SK-N-SH (cell line): ENCODE results near the gene MAT2A. TPM values are rescaled to one million over a fixed set of nuclear protein-coding genes. Genes with fewer than 3 reads are reported as not detected.

Experiments used
- CTCF ChIA-PET: fragments of 300-600, 350-600 bp; formaldehyde crosslinking; extraction: SDS; loops from one replicate; lab custom pipeline; 2021; lab: Yijun Ruan, JAX
- POLR2A ChIA-PET: fragments of 350-600 bp; sonication (Branson Sonifier 250); formaldehyde crosslinking; extraction: SDS; loops from one replicate; lab custom pipeline; 2020; ENCODE audit warnings: antibody characterized with exemption, inconsistent platforms; lab: Yijun Ruan, JAX
- DNase-seq: peaks from one replicate; pipeline ENCODE4 v3.0.0; 2012
- H2AFZ ChIP-seq: fragments of 200-600 bp; sonication (generic); 2 replicates; pipeline ENCODE4 v1.8.1; 2016; ENCODE audit warnings: antibody characterized with exemption, mild to moderate bottlenecking, low read depth
- H3F3A ChIP-seq: fragments of 200-600 bp; sonication (generic); replicated peaks from 2 replicates; pipeline ENCODE3; 2016; ENCODE audit warnings: antibody characterized with exemption, mild to moderate bottlenecking; ENCODE audit not compliant: insufficient read depth
- H3K27ac ChIP-seq, 2 experiments: fragments of 200-500 bp in 1 of 2; fragments of 200-600 bp in 1 of 2; sonication (Bioruptor generic) in 1 of 2; sonication (generic), shearing (Covaris generic) in 1 of 2; 2 replicates each; pipeline versions ENCODE4 v1.5.1 to v1.6.1; 2014 to 2016; ENCODE audit warnings: low read depth in 2 of 2, inconsistent platforms in 1 of 2, low read length in 1 of 2, mild to moderate bottlenecking in 1 of 2, mixed read lengths in 1 of 2
- H3K27me3 ChIP-seq: fragments of 200-600 bp; sonication (generic), shearing (Covaris generic); 2 replicates; pipeline ENCODE4 v1.6.1; 2016; ENCODE audit warnings: mixed run types; ENCODE audit not compliant: insufficient read depth
- H3K36me3 ChIP-seq, 2 experiments: fragments of 200-500 bp in 1 of 2; fragments of 200-600 bp in 1 of 2; sonication (Bioruptor generic) in 1 of 2; sonication (generic) in 1 of 2; replicated peaks in 1 of 2; 2 replicates each; pipeline versions ENCODE3 to v1.5.1; 2014 to 2016; ENCODE audit warnings: low read length in 1 of 2, mild to moderate bottlenecking in 1 of 2; ENCODE audit not compliant: insufficient read depth in 2 of 2, control insufficient read depth in 1 of 2
- H3K4me1 ChIP-seq, 2 experiments: fragments of 200-500 bp in 1 of 2; fragments of 200-600 bp in 1 of 2; sonication (Bioruptor generic) in 1 of 2; sonication (generic), shearing (Covaris generic) in 1 of 2; 2 replicates each; pipeline versions ENCODE4 v1.5.1 to v1.6.1; 2014 to 2016; ENCODE audit warnings: low read depth in 1 of 2, low read length in 1 of 2, mixed run types in 1 of 2; ENCODE audit not compliant: insufficient read depth in 2 of 2, control insufficient read depth in 1 of 2
- H3K4me2 ChIP-seq: fragments of 200-600 bp; sonication (generic), shearing (Covaris generic); 2 replicates; pipeline ENCODE4 v1.6.1; 2017; ENCODE audit warnings: mixed run types
- H3K4me3 ChIP-seq, 2 experiments: fragments of 200-500 bp in 1 of 2; fragments of 200-600 bp in 1 of 2; sonication (Bioruptor generic) in 1 of 2; sonication (generic), shearing (Covaris generic) in 1 of 2; 2 replicates each; pipeline versions ENCODE4 v1.5.1 to v1.8.1; 2014 to 2016; ENCODE audit warnings: low read depth in 2 of 2, inconsistent platforms in 1 of 2, low read length in 1 of 2, mild to moderate bottlenecking in 1 of 2, mixed read lengths in 1 of 2, moderate library complexity in 1 of 2
- H3K79me2 ChIP-seq: fragments of 200-600 bp; sonication (generic); 2 replicates; pipeline ENCODE4 v1.8.1; 2017; ENCODE audit warnings: mild to moderate bottlenecking; ENCODE audit not compliant: insufficient read depth
- H3K9ac ChIP-seq: fragments of 200-600 bp; sonication (generic); 2 replicates; pipeline ENCODE4 v1.6.1; 2017; ENCODE audit warnings: mixed run types
- H3K9me2 ChIP-seq: fragments of 200-600 bp; sonication (generic); 2 replicates; pipeline ENCODE4 v1.6.1; 2017; ENCODE audit warnings: mixed run types
- H3K9me3 ChIP-seq: fragments of 200-600 bp; sonication (generic); 2 replicates; pipeline ENCODE4 v1.6.1; 2017; ENCODE audit warnings: mixed run types, mild to moderate bottlenecking, moderate library complexity
- H4K20me1 ChIP-seq: fragments of 200-600 bp; sonication (generic); 2 replicates; pipeline ENCODE4 v1.6.1; 2017; ENCODE audit warnings: mild to moderate bottlenecking, mixed run types; ENCODE audit not compliant: insufficient read depth
- CHD2 ChIP-seq: fragments of 150-350 bp; IDR thresholded peaks from 2 replicates; pipeline ENCODE4 v1.6.1; 2018; ENCODE audit warnings: low read length; ENCODE audit not compliant: partially characterized antibody
- ELF1 ChIP-seq: IDR thresholded peaks from 2 replicates; pipeline ENCODE4 v1.4.0; 2012
- EZH2phosphoT487 ChIP-seq: fragments of 200-600 bp; sonication (generic); IDR thresholded peaks from 2 replicates; pipeline ENCODE4 v1.6.1; 2017; ENCODE audit warnings: low read depth, mixed run types, mild to moderate bottlenecking, antibody characterized with exemption, moderate library complexity, borderline replicate concordance
- FOSL2 ChIP-seq: IDR thresholded peaks from 2 replicates; pipeline ENCODE4 v1.4.0; 2012; ENCODE audit warnings: low read depth, mild to moderate bottlenecking, moderate library complexity, borderline replicate concordance
- FOXJ3 ChIP-seq: sonication (generic); formaldehyde crosslinking; IDR thresholded peaks from 2 replicates; pipeline ENCODE4 v1.5.1; 2020; ENCODE audit warnings: mild to moderate bottlenecking, missing genetic modification reagents
- GABPA ChIP-seq: IDR thresholded peaks from 2 replicates; pipeline ENCODE4 v1.4.0; 2012; ENCODE audit warnings: low read depth, mild to moderate bottlenecking
- GATA2 ChIP-seq: sonication (generic); formaldehyde crosslinking; IDR thresholded peaks from 2 replicates; pipeline ENCODE4 v1.5.0; 2020; ENCODE audit warnings: mild to moderate bottlenecking, missing genetic modification reagents
- JUND ChIP-seq: IDR thresholded peaks from 2 replicates; pipeline ENCODE4 v1.4.0; 2012
- MXI1 ChIP-seq: IDR thresholded peaks from 2 replicates; pipeline ENCODE4 v1.6.1; 2012; ENCODE audit warnings: mild to moderate bottlenecking, low read depth, low read length, improper control_type of control experiment
- POLR2AphosphoS5 ChIP-seq: IDR thresholded peaks from 2 replicates; pipeline ENCODE4 v1.6.1; 2012; ENCODE audit warnings: low read depth, low read length
- RAD21 ChIP-seq: IDR thresholded peaks from 2 replicates; pipeline ENCODE4 v1.6.1; 2012; ENCODE audit warnings: mild to moderate bottlenecking, low read length
- SIN3A ChIP-seq: IDR thresholded peaks from 2 replicates; pipeline ENCODE4 v1.6.1; 2012; ENCODE audit warnings: low read depth, mild to moderate bottlenecking, low read length, moderate library complexity, borderline replicate concordance
- SMC3 ChIP-seq: IDR thresholded peaks from 2 replicates; pipeline ENCODE4 v1.6.1; 2012; ENCODE audit warnings: low read depth, low read length, improper control_type of control experiment
- TEAD4 ChIP-seq: IDR thresholded peaks from 2 replicates; pipeline ENCODE4 v1.4.0; 2012; ENCODE audit warnings: mild to moderate bottlenecking, borderline replicate concordance; ENCODE audit not compliant: insufficient read depth
- YY1 ChIP-seq: IDR thresholded peaks from 2 replicates; pipeline ENCODE4 v1.4.0; 2012; ENCODE audit warnings: low read depth, mild to moderate bottlenecking
- WGBS: methylation state at CpG from one replicate; pipeline ENCODE4 v1.1.6; 2017; ENCODE audit warnings: low lambda C conversion rate; 5-methylcytosine and 5-hydroxymethylcytosine counted together
- polyA plus RNA-seq, 3 experiments: library from polyadenylated mRNA; depleted of rRNA; stranded (reverse); fragments of >200 nt; gene quantifications; 2 replicates each; pipeline ENCODE4 v1.2.3, GENCODE V29; 2012
- TF ChIP-seq, protein P1 (sequence below): IDR thresholded peaks from 2 replicates; pipeline ENCODE4 v1.4.0; 2012; ENCODE audit warnings: low read depth

The MAT2A gene
- polyA plus RNA-seq, 1 of the 3 experiments (the other 2 are of a cell fraction): 187 TPM

DNA sequence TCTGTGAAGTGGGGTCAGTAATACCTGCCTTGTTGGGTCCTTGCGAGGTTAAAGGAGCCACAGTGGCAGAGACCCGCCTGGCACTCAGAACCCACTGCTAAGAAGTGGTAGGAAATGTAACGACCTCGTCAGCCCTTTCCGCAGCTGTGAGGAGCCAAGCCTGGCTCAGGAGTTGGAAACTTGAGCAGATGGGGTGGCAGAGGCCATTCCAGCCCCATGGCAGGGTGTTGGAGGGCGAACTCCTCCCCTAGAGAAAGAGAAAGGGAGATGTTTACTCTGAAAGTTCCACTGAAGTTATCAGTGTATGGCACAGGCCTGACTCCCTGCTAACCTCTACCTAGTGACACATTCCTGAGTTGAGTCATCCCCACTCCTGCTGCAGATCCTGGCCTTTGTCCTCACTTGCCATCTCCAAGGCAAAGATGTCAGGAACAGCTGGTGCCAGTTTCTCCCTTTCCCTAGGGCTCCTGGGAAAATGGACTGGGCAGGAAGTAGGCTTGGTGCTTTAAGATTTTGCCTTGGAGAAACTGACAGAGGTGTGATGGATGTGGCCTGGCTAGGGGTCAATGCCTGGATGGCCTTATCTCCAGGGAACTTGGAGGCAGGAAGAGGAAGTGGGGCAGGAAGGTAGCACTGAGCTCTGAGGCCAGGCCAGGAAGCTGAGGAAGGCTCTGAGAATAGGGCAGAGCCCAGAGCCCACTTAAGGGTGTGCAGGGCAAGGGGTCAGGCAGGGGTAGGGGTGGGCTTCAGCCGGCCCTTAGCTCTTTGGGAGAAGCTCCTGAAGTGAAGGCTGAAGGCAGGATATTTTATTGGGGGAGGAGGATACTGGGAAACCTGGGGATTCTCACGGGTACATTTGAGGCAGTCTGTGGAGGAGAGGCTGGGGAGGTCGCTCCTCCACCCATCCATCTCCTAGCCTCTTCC lies 46.2 kb downstream of the MAT2A start:
- H3K79me2 ChIP-seq: no peaks in the 10 kb centered on the region
- H2AFZ ChIP-seq: peak overlapping the region; percentile 86
- ChIA-PET CTCF (interaction anchor here (0.7 to 1.4 kb wide), 4 partner anchors 10 to 164 kb away, joined by 3 to 5 read pairs (median 4); partner anchors contain the start of gene RNF181), POLR2A (interaction anchor here (0.6 kb wide), 1 partner anchor 14 kb away, joined by 3 read pairs; no protein-coding TSS in a partner anchor)
- no peak overlapping the region for H3K9ac ChIP-seq
- H3F3A ChIP-seq: no peaks in the 10 kb centered on the region
- DNase-seq: peak; percentile 31
- peak overlapping the region in 1 of 2 experiments; percentile 14; a peak in 1 of 4 replicates for H3K27ac ChIP-seq
- H3K4me1 ChIP-seq: peaks cover 10 to 11% of the 10 kb centered on the region in 2 experiments; a peak in 2 of 4 replicates
- no peaks in the 10 kb centered on the region for H4K20me1 ChIP-seq
- no peaks in the 10 kb centered on the region for H3K9me3 ChIP-seq
- no peaks in the 10 kb centered on the region for H3K9me2 ChIP-seq
- no peaks in the 10 kb centered on the region for H3K36me3 ChIP-seq
- TF ChIP-seq MXI1 (no peak), FOSL2 (0 out of 2 replicates have a peak, but pooled peaks have one; percentile 22), EZH2phosphoT487 (no peak), RAD21 (no peak)
- H3K27me3 ChIP-seq: no peaks in the 10 kb centered on the region
- H3K4me3 ChIP-seq: no peak overlapping the region
- peak overlapping the region; percentile 19; the same call in 1 of the 2 replicates for H3K4me2 ChIP-seq
- WGBS: 92% methylated on average over 9 of the region's 9 CpGs

- Histone ChIP-seq H3K4me2 (peak overlapping the region; percentile 19; the same call in 1 of the 2 replicates), H3K4me3 (no peak overlapping the region), H3K79me2 (no peaks in the 10 kb centered on the region), H3K9me2 (no peaks in the 10 kb centered on the region), H3K4me1 (peaks cover 10 to 11% of the 10 kb centered on the region in 2 experiments; a peak in 2 of 4 replicates), H2AFZ (peak overlapping the region; percentile 86), H3K9me3 (no peaks in the 10 kb centered on the region), H3K27ac (peak overlapping the region in 1 of 2 experiments; percentile 14; a peak in 1 of 4 replicates), H3K36me3 (no peaks in the 10 kb centered on the region), H4K20me1 (no peaks in the 10 kb centered on the region), H3F3A (no peaks in the 10 kb centered on the region), H3K27me3 (no peaks in the 10 kb centered on the region), H3K9ac (no peak overlapping the region)
- TF ChIP-seq JUND: peak; percentile 25; the same call in 1 of the 2 replicates
- peak; percentile 47 for TF ChIP-seq FOSL2
- TF ChIP-seq FOXJ3 (CRISPR knock-in tag): no peak
- ChIA-PET POLR2A (no interaction called here), CTCF (interaction anchor here (0.7 to 1.3 kb wide), 3 partner anchors 10 to 52 kb away, joined by 3 to 5 read pairs (median 4); partner anchors contain the start of gene RNF181)
- DNase-seq: no peak
- WGBS: 96% methylated on average over 1 of the region's 1 CpG
These were observed 46.8 kb downstream of the MAT2A start for GRCh38 chr2:85585781-85586105.

- no peak overlapping the region for H3K4me3 ChIP-seq
- 79% methylated on average over 4 of the region's 4 CpGs for WGBS
- H3K9me2 ChIP-seq: no peaks in the 10 kb centered on the region
- no peak for DNase-seq
- POLR2A ChIA-PET: no interaction called here
- H3K79me2 ChIP-seq: no peaks in the 10 kb centered on the region
- no peaks in the 10 kb centered on the region for H3F3A ChIP-seq
- CTCF ChIA-PET: no interaction called here
- no peaks in the 10 kb centered on the region for H3K9me3 ChIP-seq
- H3K9ac ChIP-seq: no peak overlapping the region
- no peak overlapping the region for H3K27ac ChIP-seq
- no peaks in the 10 kb centered on the region for H3K36me3 ChIP-seq
- no peak overlapping the region for H3K4me2 ChIP-seq
- peaks cover 10 to 11% of the 10 kb centered on the region in 2 experiments; a peak in 2 of 4 replicates for H3K4me1 ChIP-seq
- H2AFZ ChIP-seq: no peak overlapping the region
- no peaks in the 10 kb centered on the region for H3K27me3 ChIP-seq
- H4K20me1 ChIP-seq: no peaks in the 10 kb centered on the region
- TF ChIP-seq FOSL2: no peak
- TF ChIP-seq EZH2phosphoT487: no peak
- no peak for TF ChIP-seq MXI1
- TF ChIP-seq POLR2AphosphoS5: no peak
- TF ChIP-seq ELF1: no peak
- no peak for TF ChIP-seq FOXJ3 (CRISPR knock-in tag)
- TF ChIP-seq YY1: no peak
- no peak for TF ChIP-seq SMC3
- TF ChIP-seq, protein P1, sequence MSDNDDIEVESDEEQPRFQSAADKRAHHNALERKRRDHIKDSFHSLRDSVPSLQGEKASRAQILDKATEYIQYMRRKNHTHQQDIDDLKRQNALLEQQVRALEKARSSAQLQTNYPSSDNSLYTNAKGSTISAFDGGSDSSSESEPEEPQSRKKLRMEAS: no peak
- no peak for TF ChIP-seq JUND
- TF ChIP-seq GABPA: no peak
- TF ChIP-seq SIN3A: no peak
- no peak for TF ChIP-seq TEAD4
- TF ChIP-seq CHD2: no peak
- TF ChIP-seq GATA2 (CRISPR knock-in tag): no peak
These were observed 49.3 kb downstream of the MAT2A start for GRCh38 chr2:85588236-85588635.
